H1 (cell line): ENCODE results near the gene OPRD1. TPM values are rescaled to one million over a fixed set of nuclear protein-coding genes. Genes with fewer than 3 reads are reported as not detected.
"Not testable (repeated sequence)": the region's sequence is repeated elsewhere in the genome, so short reads cannot be mapped to it uniquely, and the experiment has no call there.

ENCODE experiments used
- CTCF ChIA-PET: fragments of 300-600 bp; sonication (Branson Sonifier 250); formaldehyde crosslinking; loops from one replicate; lab custom pipeline; 2021; ENCODE audit not compliant: partially characterized antibody; lab: Charles Lee
- POLR2A ChIA-PET: fragments of 300-600 bp; sonication (Branson Sonifier 250); formaldehyde crosslinking; loops from one replicate; lab custom pipeline; 2021; ENCODE audit warnings: inconsistent platforms; ENCODE audit not compliant: partially characterized antibody; lab: Charles Lee
- DNase-seq, 2 experiments: peaks; one replicate each; pipeline versions ENCODE4 v3.0.0 to v3.0.0-alpha.2; 2010 to 2022; ENCODE audit warnings: low spot score in 2 of 2, low read depth in 1 of 2, mixed read lengths in 1 of 2
- FAIRE-seq: peaks from 2 replicates; lab custom pipeline; 2011; peaks lifted over from hg19 to GRCh38; lab: Jason Lieb, UNC
- H2AFZ ChIP-seq: 2 replicates; pipeline ENCODE4 v1.8.1; 2012; ENCODE audit warnings: low read length, inconsistent platforms
- H2AK5ac ChIP-seq: 2 replicates; pipeline ENCODE4 v1.6.1; 2013; ENCODE audit warnings: low read depth, low read length
- H2BK120ac ChIP-seq: replicated peaks from 2 replicates; pipeline ENCODE3; 2013; ENCODE audit warnings: low read depth, low read length, inconsistent platforms
- H2BK12ac ChIP-seq: 2 replicates; pipeline ENCODE4 v1.6.1; 2013; ENCODE audit warnings: low read depth, low read length
- H2BK15ac ChIP-seq: 2 replicates; pipeline ENCODE4 v1.6.1; 2013; ENCODE audit warnings: low read length
- H2BK20ac ChIP-seq: 2 replicates; pipeline ENCODE4 v1.6.1; 2013; ENCODE audit warnings: low read length
- H2BK5ac ChIP-seq: 2 replicates; pipeline ENCODE4 v1.6.1; 2013; ENCODE audit warnings: low read depth, low read length
- H3K14ac ChIP-seq: 2 replicates; pipeline ENCODE4 v1.6.1; 2013; ENCODE audit warnings: inconsistent platforms; ENCODE audit not compliant: insufficient read length
- H3K18ac ChIP-seq: 2 replicates; pipeline ENCODE4 v1.6.1; 2013; ENCODE audit warnings: low read length; ENCODE audit errors: extremely low read depth
- H3K23ac ChIP-seq: 2 replicates; pipeline ENCODE4 v1.6.1; 2013; ENCODE audit warnings: inconsistent platforms; ENCODE audit not compliant: insufficient read length
- H3K23me2 ChIP-seq: 2 replicates; pipeline ENCODE4 v1.6.1; 2013; ENCODE audit warnings: low read depth, low read length
- H3K27ac ChIP-seq: 2 replicates; pipeline ENCODE4 v1.6.1; 2011; ENCODE audit warnings: low read depth, low read length, inconsistent platforms
- H3K27me3 ChIP-seq, 4 experiments: replicated peaks in 1 of 4; 1 replicate in 1 of 4; 2 replicates in 3 of 4; pipeline versions ENCODE4 v1.6.1 to v1.8.1; 2011 to 2013; ENCODE audit warnings: low read length in 3 of 4, mild to moderate bottlenecking in 3 of 4, inconsistent platforms in 2 of 4, mixed read lengths in 2 of 4, moderate library complexity in 1 of 4; ENCODE audit not compliant: control insufficient read depth in 3 of 4, insufficient read depth in 3 of 4; ENCODE audit errors: extremely low read depth in 1 of 4
- H3K36me3 ChIP-seq, 4 experiments: 2 replicates each; pipeline versions ENCODE4 v1.6.1 to v1.8.1; 2011 to 2013; ENCODE audit warnings: mild to moderate bottlenecking in 4 of 4, low read length in 3 of 4, moderate library complexity in 2 of 4, control low read depth in 1 of 4, inconsistent platforms in 1 of 4; ENCODE audit not compliant: insufficient read depth in 4 of 4, control insufficient read depth in 2 of 4
- H3K4ac ChIP-seq: replicated peaks from 2 replicates; pipeline ENCODE3; 2013; ENCODE audit warnings: low read length, low read depth, mixed read lengths, inconsistent platforms; ENCODE audit not compliant: insufficient read length
- H3K4me1 ChIP-seq, 4 experiments: replicated peaks in 1 of 4; 1 replicate in 1 of 4; 2 replicates in 3 of 4; pipeline versions ENCODE4 v1.6.1 to v1.8.1; 2011 to 2013; ENCODE audit warnings: low read length in 3 of 4, inconsistent platforms in 2 of 4, mixed read lengths in 1 of 4; ENCODE audit not compliant: insufficient read depth in 4 of 4, control insufficient read depth in 3 of 4
- H3K4me2 ChIP-seq, 2 experiments: 2 replicates each; pipeline versions ENCODE4 v1.6.1 to v1.8.1; 2011 to 2013; ENCODE audit warnings: low read depth in 2 of 2, low read length in 2 of 2, control low read depth in 1 of 2, inconsistent platforms in 1 of 2, mild to moderate bottlenecking in 1 of 2; ENCODE audit not compliant: insufficient read depth in 1 of 2
- H3K4me3 ChIP-seq, 4 experiments: fragments of 200-600, 300-600 bp in 1 of 4; sonication (generic), shearing (Covaris generic), sonication (Bioruptor Twin) in 1 of 4; 2 replicates each; pipeline versions ENCODE4 v1.5.1 to v1.8.1; 2011 to 2016; ENCODE audit warnings: low read length in 4 of 4, low read depth in 3 of 4, control low read depth in 2 of 4, inconsistent platforms in 2 of 4, mild to moderate bottlenecking in 2 of 4, mixed read lengths in 1 of 4, moderate library complexity in 1 of 4; ENCODE audit not compliant: insufficient read depth in 2 of 4; ENCODE audit errors: extremely low read depth in 1 of 4
- H3K56ac ChIP-seq: replicated peaks from 2 replicates; pipeline ENCODE3; 2013; ENCODE audit warnings: low read depth, mild to moderate bottlenecking, mixed read lengths, low read length, inconsistent platforms; ENCODE audit not compliant: insufficient read length
- H3K79me1 ChIP-seq: 2 replicates; pipeline ENCODE4 v1.6.1; 2013; ENCODE audit warnings: low read depth, low read length, control low read depth
- H3K79me2 ChIP-seq, 2 experiments: 2 replicates each; pipeline versions ENCODE4 v1.6.1 to v1.8.1; 2012 to 2013; ENCODE audit warnings: low read length in 2 of 2, mild to moderate bottlenecking in 2 of 2, inconsistent platforms in 1 of 2; ENCODE audit not compliant: insufficient read depth in 2 of 2, control insufficient read depth in 1 of 2
- H3K9ac ChIP-seq, 4 experiments: replicated peaks in 1 of 4; 1 replicate in 1 of 4; 2 replicates in 3 of 4; pipeline versions ENCODE4 v1.6.1 to v1.8.1; 2011 to 2013; ENCODE audit warnings: low read depth in 3 of 4, low read length in 3 of 4, control low read depth in 2 of 4, mild to moderate bottlenecking in 2 of 4, moderate library complexity in 2 of 4, inconsistent platforms in 1 of 4; ENCODE audit errors: extremely low read depth in 1 of 4
- H3K9me3 ChIP-seq, 2 experiments: 2 replicates each; pipeline versions ENCODE4 v1.6.1 to v1.8.1; 2012 to 2013; ENCODE audit warnings: mild to moderate bottlenecking in 2 of 2, moderate library complexity in 2 of 2, control low read depth in 1 of 2, inconsistent platforms in 1 of 2, low read depth in 1 of 2, low read length in 1 of 2, mixed read lengths in 1 of 2; ENCODE audit not compliant: insufficient read depth in 2 of 2
- H4K20me1 ChIP-seq, 2 experiments: replicated peaks in 1 of 2; 2 replicates each; pipeline versions ENCODE3 to v1.8.1; 2011 to 2013; ENCODE audit warnings: inconsistent platforms in 2 of 2, low read length in 2 of 2, mild to moderate bottlenecking in 1 of 2; ENCODE audit not compliant: insufficient read depth in 2 of 2, control insufficient read depth in 1 of 2
- H4K5ac ChIP-seq: 2 replicates; pipeline ENCODE4 v1.6.1; 2013; ENCODE audit warnings: low read length, low read depth, mixed read lengths, inconsistent platforms; ENCODE audit not compliant: insufficient read length
- H4K8ac ChIP-seq: 2 replicates; pipeline ENCODE4 v1.8.0; 2013; ENCODE audit warnings: mild to moderate bottlenecking, moderate library complexity, low read length, inconsistent platforms; ENCODE audit not compliant: insufficient read depth; ENCODE audit errors: extremely low read depth
- H4K91ac ChIP-seq: replicated peaks from 2 replicates; pipeline ENCODE3; 2013; ENCODE audit warnings: low read length, mixed read lengths, inconsistent platforms; ENCODE audit not compliant: insufficient read length
- WGBS, 2 experiments: shearing (Covaris generic) in 1 of 2; methylation state at CpG; one replicate each; pipeline versions ENCODE4 v1.1.6 to v1.1.7; 2013 to 2015; ENCODE audit warnings: low lambda C conversion rate in 2 of 2, mixed read lengths in 2 of 2, inconsistent platforms in 1 of 2, low coverage in 1 of 2, missing lambda C conversion rate in 1 of 2; ENCODE audit not compliant: insufficient replicate concordance in 2 of 2, insufficient coverage in 1 of 2, insufficient read length in 1 of 2; ENCODE audit errors: extremely low coverage in 1 of 2, missing lambda C conversion rate in 1 of 2; 5-methylcytosine and 5-hydroxymethylcytosine counted together
- polyA plus RNA-seq, 7 experiments: library from polyadenylated mRNA; depleted of rRNA in 3 of 7; stranded (reverse) in 5 of 7; unstranded in 2 of 7; fragments of >200 nt in 5 of 7; fragments of 200-250 nt in 2 of 7; gene quantifications; 1 replicate in 5 of 7; 2 replicates in 1 of 7; 4 replicates in 1 of 7; pipeline versions ENCODE4 v1.2.1 to v1.2.3, GENCODE V29; 2011 to 2013; ENCODE audit warnings: missing spikeins in 2 of 7, mixed read lengths in 2 of 7
- total RNA-seq: library from RNA; stranded (reverse); fragmentation: NEBNext Ultra II Directional; extraction: Animal tissue kit (Norgen Biotek cat#: 25700); gene quantifications from 2 replicates; pipeline ENCODE4 v1.2.1, GENCODE V29; 2021

OPRD1 gene
- total and polyA plus RNA-seq, 2 of the 8 experiments (the other 6 are each of a cell fraction or from before 2014, with no cell fraction given): 2.6 to 3.7 TPM

GRCh38 chr1:28771921-28772320 lies 40.0 kb upstream of the OPRD1 start:
- DNase-seq, H3K27me3 ChIP-seq, H4K5ac ChIP-seq, H4K8ac ChIP-seq, H2BK12ac ChIP-seq, H2AFZ ChIP-seq, H3K56ac ChIP-seq, H3K9me3 ChIP-seq, H3K18ac ChIP-seq, FAIRE-seq, H3K23me2 ChIP-seq, H3K4ac ChIP-seq, H3K14ac ChIP-seq, H3K4me2 ChIP-seq, H3K4me3 ChIP-seq, H2BK15ac ChIP-seq, H3K27ac ChIP-seq, H2BK20ac ChIP-seq, H3K4me1 ChIP-seq, H2AK5ac ChIP-seq, H2BK5ac ChIP-seq, H4K91ac ChIP-seq, H3K23ac ChIP-seq, H3K9ac ChIP-seq, H2BK120ac ChIP-seq, H3K79me1 ChIP-seq: not testable (repeated sequence)
- 94% methylated on average over 10 of the region's 10 CpGs; no CpG with 5 or more reads in 1 of the 2 experiments for WGBS, 2 experiments
- CTCF ChIA-PET: interaction anchor here (0.5 to 4.7 kb wide), 4 partner anchors 13 to 153 kb away, joined by 3 to 31 read pairs (median 12); no protein-coding TSS in a partner anchor
- H3K36me3 ChIP-seq: peaks cover 0 to 35% (median 9%) of the 10 kb centered on the region in 4 experiments; a peak in 6 of 8 replicates
- H4K20me1 ChIP-seq: peaks cover 8 to 10% of the 10 kb centered on the region in 2 experiments
- H3K79me2 ChIP-seq: peaks cover 0 to 18% of the 10 kb centered on the region in 2 experiments; a peak in 2 of 4 replicates
- POLR2A ChIA-PET: interaction anchor here (0.9 to 5.1 kb wide), 10 partner anchors 9 to 443 kb away, joined by 3 to 49 read pairs (median 6); partner anchors contain the start of genes MED18, RNU11 and YTHDF2
